GM12801 (cell line): ENCODE data around the gene NDUFS2.

Source experiments
- CTCF ChIP-seq: IDR thresholded peaks from one replicate; pipeline ENCODE4 v1.5.1; 2011; ENCODE audit warnings: control low read depth; ENCODE audit not compliant: insufficient read length; ENCODE audit errors: extremely low read depth

Gene NDUFS2

GRCh38 chr1:161201836-161202712, at the start of gene NDUFS2:
Gene NDUFS2 (plus strand): TSS chr1:161202367. CDS start chr1:161202386, 19 bp downstream.
- TF ChIP-seq CTCF: no peak

- no peak for TF ChIP-seq CTCF
Observed at GRCh38 chr1:161153176-161153575, 49.0 kb upstream of the NDUFS2 start.

- TF ChIP-seq CTCF: no peak
Observed at GRCh38 chr1:161153682-161154337, 48.4 kb upstream of the NDUFS2 start, which contains the start of gene UFC1. Gene UFC1 (plus strand): TSS chr1:161153978. CDS start chr1:161153998, 20 bp downstream.

- no peak for TF ChIP-seq CTCF
Observed at GRCh38 chr1:161157867-161158266, 44.3 kb upstream of the NDUFS2 start.

GRCh38 chr1:161158316-161159010, 43.7 kb upstream of the NDUFS2 start:
- no peak for TF ChIP-seq CTCF

GRCh38 chr1:161159087-161159912, 42.9 kb upstream of the NDUFS2 start, which contains the start of gene USP21:
Gene USP21 (plus strand): TSS chr1:161159500. CDS start chr1:161160641, 1,141 bp downstream.
- no peak for TF ChIP-seq CTCF
